Pancreas (tissue), 10 donors: ENCODE results near the gene ELP4. TPM values are rescaled to one million over a fixed set of nuclear protein-coding genes. Genes with fewer than 3 reads are reported as not detected.
A peak's percentile ranks its signal among the peaks of the same experiment; 100 is the strongest.

Experiments used
- ATAC-seq, 4 donors: fragments of 200-7000 bp; cut with Tn5 transposase; one replicate each; pipeline versions ENCODE4 v1.8.0 to v1.9.1; 2020; ENCODE audit warnings: mild to moderate bottlenecking in 4 of 4, moderate library complexity in 4 of 4
- DNase-seq, 6 donors: peaks; one replicate each; pipeline ENCODE4 v3.0.0-alpha.2; 2020
- FAIRE-seq: peaks from 2 replicates; lab custom pipeline; 2012; peaks lifted over from hg19 to GRCh38; lab: Jason Lieb, UNC
- H3K27ac ChIP-seq, 4 donors: fragments of 200-600 bp; sonication (generic); 1 replicate in 3 of 4; 2 replicates in 1 of 4; pipeline versions ENCODE4 v1.5.0 to v1.8.0; 2020
- H3K27me3 ChIP-seq, 4 donors: fragments of 200-600 bp; one replicate each; pipeline ENCODE4 v1.8.0; 2021
- H3K36me3 ChIP-seq, 3 donors: fragments of 200-600 bp; sonication (generic) in 1 of 3; one replicate each; pipeline versions ENCODE4 v1.5.0 to v1.8.0; 2020 to 2021
- H3K4me1 ChIP-seq, 3 donors: fragments of 200-600 bp; one replicate each; pipeline ENCODE4 v1.8.0; 2021
- H3K4me3 ChIP-seq, 4 donors: fragments of 200-600 bp; sonication (generic) in 2 of 4; one replicate each; pipeline versions ENCODE4 v1.5.0 to v1.8.0; 2020 to 2021
- H3K9me3 ChIP-seq, 4 donors: fragments of 200-600 bp; one replicate each; pipeline ENCODE4 v1.8.0; 2021
- WGBS, 2 donors: extraction: QIAGEN DNeasy Blood & Tissue Kit; methylation state at CpG; one replicate each; pipeline ENCODE4 v1.1.7; 2013; 5-methylcytosine and 5-hydroxymethylcytosine counted together
- intact Hi-C, 3 donors: fragments of 100-400 bp; cut with DNase I; formaldehyde crosslinking; loops; one replicate each; pipeline versions ENCODE4 v1.11.1 to v1.14.2; 2022
- polyA plus RNA-seq, 2 donors: library from polyadenylated mRNA; stranded (reverse); fragments of 200-250 nt; gene quantifications; one replicate each; pipeline ENCODE4 v1.2.3, GENCODE V29; 2013
- total RNA-seq, 6 donors: library from RNA; stranded (reverse); fragmentation: NEBNext Ultra II Directional in 4 of 6; extraction: Animal tissue kit (Norgen Biotek cat#: 25700) in 4 of 6; gene quantifications; one replicate each; pipeline versions ENCODE4 v1.2.1 to v1.2.4, GENCODE V29; 2021 to 2023
- TF ChIP-seq, protein P1 (sequence below), 4 donors: fragments of 200-600 bp; sonication (generic) in 3 of 4; IDR thresholded peaks; one replicate each; pipeline versions ENCODE4 v1.5.0 to v1.8.0; 2021; ENCODE audit warnings: antibody characterized with exemption in 4 of 4
- donor health status: healthy with polysubstance abuse.
- donor health status: DM: no; HTN: no; CAD: no; lungs with moderate emphysema.
- donor health status: DM: no; HTN: no; CAD: no.
- donor health status: control.
- donor health status: control.
- donor health status: Bipolar disorder and iron deficiency.
- donor health status: DM: yes; HTN: yes; CAD: no.
- donor health status: DM: no; HTN: no; CAD: no.
- donor health status: DM: no; HTN: no; CAD: no.
- donor health status: DM: yes; HTN: yes; CAD: no.

ELP4 gene
- total and polyA plus RNA-seq, 8 donors, result 8.7 to 13.2 (median 9.9) TPM

DNA sequence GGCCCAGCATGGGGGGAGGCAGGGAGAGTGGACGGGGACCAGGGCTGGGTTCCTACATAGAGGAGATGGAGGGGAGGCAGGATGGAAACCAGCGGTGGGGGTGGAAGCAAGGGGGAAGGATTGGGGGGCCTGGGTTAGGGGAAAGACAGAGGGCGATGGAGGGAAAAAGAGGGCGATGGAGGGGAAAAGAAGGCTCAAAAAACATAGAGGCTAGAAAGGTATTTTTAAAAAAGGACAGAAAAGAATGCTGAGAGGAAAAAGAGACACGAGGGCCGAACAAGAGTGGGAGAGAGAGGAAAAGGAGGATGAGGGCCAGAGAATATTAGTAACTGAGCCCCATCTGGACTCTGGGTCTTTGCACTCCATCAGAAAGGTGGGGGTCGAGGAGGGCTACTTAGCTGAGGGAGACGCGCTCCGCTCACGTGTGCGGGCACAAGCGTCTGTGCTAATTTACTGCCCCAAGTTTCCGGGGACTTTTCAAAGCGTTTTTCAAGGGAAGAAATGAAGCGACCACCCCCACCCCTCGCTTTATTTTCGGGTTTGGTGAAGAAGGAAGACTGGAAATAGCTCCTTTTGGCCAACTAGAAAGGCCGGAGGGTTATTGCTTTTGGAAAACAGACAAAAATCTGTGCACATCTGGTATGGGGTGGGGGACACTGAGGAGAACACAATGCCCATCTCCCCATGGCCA lies 287.1 kb downstream of the ELP4 start:
- TF ChIP-seq, protein P1, sequence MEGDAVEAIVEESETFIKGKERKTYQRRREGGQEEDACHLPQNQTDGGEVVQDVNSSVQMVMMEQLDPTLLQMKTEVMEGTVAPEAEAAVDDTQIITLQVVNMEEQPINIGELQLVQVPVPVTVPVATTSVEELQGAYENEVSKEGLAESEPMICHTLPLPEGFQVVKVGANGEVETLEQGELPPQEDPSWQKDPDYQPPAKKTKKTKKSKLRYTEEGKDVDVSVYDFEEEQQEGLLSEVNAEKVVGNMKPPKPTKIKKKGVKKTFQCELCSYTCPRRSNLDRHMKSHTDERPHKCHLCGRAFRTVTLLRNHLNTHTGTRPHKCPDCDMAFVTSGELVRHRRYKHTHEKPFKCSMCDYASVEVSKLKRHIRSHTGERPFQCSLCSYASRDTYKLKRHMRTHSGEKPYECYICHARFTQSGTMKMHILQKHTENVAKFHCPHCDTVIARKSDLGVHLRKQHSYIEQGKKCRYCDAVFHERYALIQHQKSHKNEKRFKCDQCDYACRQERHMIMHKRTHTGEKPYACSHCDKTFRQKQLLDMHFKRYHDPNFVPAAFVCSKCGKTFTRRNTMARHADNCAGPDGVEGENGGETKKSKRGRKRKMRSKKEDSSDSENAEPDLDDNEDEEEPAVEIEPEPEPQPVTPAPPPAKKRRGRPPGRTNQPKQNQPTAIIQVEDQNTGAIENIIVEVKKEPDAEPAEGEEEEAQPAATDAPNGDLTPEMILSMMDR (IDR thresholded peaks at IDR 0.05), result no peak
- intact Hi-C loops, result no loop called here
- Histone ChIP-seq H3K27me3 (peaks cover 0 to 34% (median 9%) of the 10 kb centered on the region in 4 donors), H3K27ac (no peak overlapping the region), H3K9me3 (no peaks in the 10 kb centered on the region), H3K4me1 (peaks cover 0 to 5% (median 0%) of the 10 kb centered on the region in 3 donors), H3K36me3 (no peaks in the 10 kb centered on the region), H3K4me3 (no peak overlapping the region)
- WGBS, 2 donors, result 29 to 32% methylated on average over 19 of the region's 19 CpGs
- ATAC-seq (no peak), FAIRE-seq (no peak), DNase-seq (no peak)

DNA sequence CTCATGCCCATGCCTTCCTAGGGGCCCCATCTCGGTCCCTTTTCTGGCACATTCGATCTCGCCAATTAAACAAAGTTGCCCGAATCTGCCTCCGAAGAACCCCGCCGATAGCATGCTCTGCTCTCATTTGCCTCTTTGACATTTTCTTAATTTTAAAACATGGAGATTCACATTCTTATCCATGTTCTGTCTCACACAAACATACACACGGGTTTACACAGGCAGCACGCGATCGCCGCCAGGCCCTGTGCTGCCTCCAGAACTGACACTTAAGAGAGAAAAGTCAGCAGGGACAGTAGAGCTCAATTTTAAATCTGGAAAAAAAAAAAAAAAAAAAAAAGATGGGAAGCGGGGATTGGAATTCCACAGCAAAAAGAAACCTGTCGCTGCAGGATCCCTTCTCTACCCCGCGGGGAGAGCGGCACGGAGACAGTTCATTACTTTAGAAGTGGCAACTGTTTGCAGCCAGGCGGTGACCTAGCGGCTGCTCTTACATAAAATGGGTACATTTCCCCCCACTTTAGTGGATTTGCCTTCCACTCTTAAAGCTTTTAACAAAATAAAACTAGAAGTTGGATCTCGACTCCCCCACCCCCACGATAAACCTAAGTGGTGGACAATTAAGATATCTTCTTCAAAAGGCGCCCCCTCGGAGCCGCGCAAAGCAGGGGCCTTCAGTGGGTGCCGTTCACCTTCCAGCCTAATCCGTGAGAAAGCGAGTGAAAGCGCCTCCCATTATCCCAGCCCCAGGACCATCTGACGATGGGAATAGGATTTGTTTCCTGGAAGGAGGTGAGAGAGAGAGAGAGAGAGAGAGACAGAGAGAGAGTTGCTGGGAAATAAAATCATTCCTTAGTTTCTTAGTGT lies 287.9 kb downstream of the ELP4 start:
- TF ChIP-seq, protein P1 (IDR thresholded peaks at IDR 0.05), result no peak
- ATAC-seq, result peak in 1 of 4 donors; percentile 5
- no peak overlapping the region for H3K4me3 ChIP-seq
- H3K36me3 ChIP-seq, result no peaks in the 10 kb centered on the region
- FAIRE-seq, result no peak
- intact Hi-C loops, result no loop called here
- H3K27ac ChIP-seq, result no peak overlapping the region
- no peak for DNase-seq
- H3K27me3 ChIP-seq, result peaks cover 0 to 39% (median 14%) of the 10 kb centered on the region in 4 donors
- peaks cover 0 to 5% (median 0%) of the 10 kb centered on the region in 3 donors for H3K4me1 ChIP-seq
- 19 to 20% methylated on average over 31 of the region's 31 CpGs for WGBS, 2 donors
- no peaks in the 10 kb centered on the region for H3K9me3 ChIP-seq

DNA sequence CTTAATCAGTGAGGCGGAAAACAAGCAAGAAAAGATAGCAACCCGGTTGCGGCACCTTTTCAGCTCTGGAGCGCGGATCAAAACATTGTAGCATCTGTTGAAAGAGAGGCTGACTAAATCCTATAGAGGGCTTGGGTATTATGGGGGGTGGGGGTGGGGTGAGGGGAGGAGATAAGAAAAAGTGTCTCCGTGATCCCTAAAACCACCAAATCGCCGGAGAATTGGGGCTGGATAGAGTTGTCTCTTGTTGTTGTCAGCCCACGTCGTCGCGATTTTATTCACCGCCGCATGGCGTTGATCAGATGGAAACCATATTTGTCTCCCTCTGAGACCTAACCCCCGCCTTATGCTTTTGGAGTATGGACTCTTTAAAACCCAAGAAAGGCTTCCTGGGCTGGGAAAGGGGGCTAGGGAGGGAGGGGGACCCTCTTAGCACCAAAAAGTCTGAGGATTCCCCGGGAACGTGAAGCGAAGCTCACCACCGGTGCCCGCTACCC lies 288.5 kb downstream of the ELP4 start:
- H3K4me3 ChIP-seq, result peak overlapping the region in 1 of 4 donors; percentile 22
- H3K27ac ChIP-seq, result no peak overlapping the region
- WGBS, 2 donors, result 11% methylated on average over 21 of the region's 21 CpGs
- ATAC-seq (peak in 2 of 4 donors; percentile 18), DNase-seq (no peak), FAIRE-seq (no peak)
- intact Hi-C loops, result no loop called here
- H3K9me3 ChIP-seq, result no peaks in the 10 kb centered on the region
- H3K36me3 ChIP-seq, result no peaks in the 10 kb centered on the region
- TF ChIP-seq, protein P1 (IDR thresholded peaks at IDR 0.05), result no peak
- peaks cover 0 to 5% (median 0%) of the 10 kb centered on the region in 3 donors for H3K4me1 ChIP-seq
- peaks cover 0 to 42% (median 15%) of the 10 kb centered on the region in 4 donors for H3K27me3 ChIP-seq

DNA sequence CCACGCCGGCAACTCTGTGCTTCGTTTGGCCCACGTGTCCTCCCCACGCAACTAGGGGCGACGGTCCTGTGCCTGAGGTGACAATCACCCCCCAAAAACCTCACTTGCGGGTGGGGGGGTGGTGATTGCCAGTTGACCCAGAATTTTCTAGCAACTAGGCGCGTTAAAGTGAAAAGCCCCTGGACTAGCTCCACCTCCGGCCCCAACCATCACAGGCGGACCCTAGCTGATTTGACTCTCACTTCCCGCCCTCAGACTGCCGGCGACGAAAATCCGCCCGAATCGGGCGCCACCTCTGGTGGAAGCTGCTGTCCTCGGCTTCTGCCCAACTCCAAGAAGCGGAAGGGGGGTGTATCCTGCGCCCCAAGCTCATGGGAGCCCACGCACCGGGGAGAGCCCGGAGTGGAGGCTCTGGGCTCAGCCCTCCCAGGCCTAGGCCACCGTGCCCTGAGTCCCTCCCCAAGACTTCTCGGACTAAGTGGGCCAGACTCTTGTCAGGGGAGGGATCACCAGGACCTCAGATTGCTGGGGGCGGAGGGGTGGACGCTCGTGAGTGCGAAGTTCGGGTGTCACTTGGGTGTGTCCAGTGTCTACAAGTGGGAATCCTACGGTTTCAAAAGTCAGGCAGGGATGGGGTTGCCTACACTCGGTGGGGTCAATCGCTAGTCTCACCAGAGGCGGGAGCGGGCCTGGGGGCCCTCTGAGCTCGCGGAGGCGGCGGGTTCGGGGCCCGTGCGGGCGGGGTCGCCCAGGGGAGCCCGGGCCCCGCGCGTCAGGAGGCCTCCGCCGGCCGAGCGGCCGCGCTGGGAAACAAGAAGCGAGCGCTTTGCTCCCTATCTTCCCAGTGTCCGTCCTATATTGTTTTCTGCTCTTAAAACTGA lies 289.2 kb downstream of the ELP4 start:
- intact Hi-C loops, result no loop called here
- Histone ChIP-seq H3K27me3 (peaks cover 0 to 49% (median 19%) of the 10 kb centered on the region in 4 donors), H3K9me3 (no peaks in the 10 kb centered on the region), H3K36me3 (no peaks in the 10 kb centered on the region), H3K27ac (no peak overlapping the region), H3K4me3 (peak overlapping the region in 1 of 4 donors; percentile 22), H3K4me1 (peaks cover 0 to 5% (median 0%) of the 10 kb centered on the region in 3 donors)
- TF ChIP-seq, protein P1 (IDR thresholded peaks at IDR 0.05), result no peak
- no peak for FAIRE-seq
- WGBS, 2 donors, result 7 to 8% methylated on average over 60 of the region's 60 CpGs
- DNase-seq, result no peak
- ATAC-seq, result peak; percentile 17 to 42 (median 36)
